SKM-1 (cell line): ENCODE data around the gene FEN1.

ENCODE experiments used
- DNase-seq: peaks from one replicate; lab custom pipeline; 2025; ENCODE audit not compliant: unreplicated experiment; lab: John Stamatoyannopoulos, UW

FEN1 gene

GRCh38 chr11:61793083-61793828 lies 545 bp downstream of the FEN1 start:
- no peak for DNase-seq

GRCh38 chr11:61793829-61794204 lies 1.1 kb downstream of the FEN1 start:
- no peak for DNase-seq

GRCh38 chr11:61794579-61794978 lies 1.9 kb downstream of the FEN1 start:
- no peak for DNase-seq

GRCh38 chr11:61795459-61795858 lies 2.7 kb downstream of the FEN1 start:
- DNase-seq: no peak

- DNase-seq: no peak
Measured at GRCh38 chr11:61795876-61796526, 3.3 kb downstream of the FEN1 start.

- peak; percentile 40 for DNase-seq
Measured at GRCh38 chr11:61797263-61797944, 4.7 kb downstream of the FEN1 start.

GRCh38 chr11:61799665-61800284 lies 7.1 kb downstream of the FEN1 start:
- DNase-seq: no peak

GRCh38 chr11:61800331-61801281 lies 7.9 kb downstream of the FEN1 start:
- DNase-seq: no peak

- no peak for DNase-seq
Measured at GRCh38 chr11:61802605-61803004, 9.9 kb downstream of the FEN1 start.

GRCh38 chr11:61803889-61804647 lies 11.4 kb downstream of the FEN1 start:
- no peak for DNase-seq

GRCh38 chr11:61805146-61805545 lies 12.4 kb downstream of the FEN1 start:
- DNase-seq: no peak

GRCh38 chr11:61806785-61807184 lies 14.1 kb downstream of the FEN1 start:
- no peak for DNase-seq

- DNase-seq: no peak
Measured at GRCh38 chr11:61810671-61811175, 18.0 kb downstream of the FEN1 start.

GRCh38 chr11:61811831-61812230 lies 19.1 kb downstream of the FEN1 start:
- no peak for DNase-seq

- no peak for DNase-seq
Measured at GRCh38 chr11:61812736-61813411, 20.2 kb downstream of the FEN1 start.

- no peak for DNase-seq
Measured at GRCh38 chr11:61814247-61814957, 21.7 kb downstream of the FEN1 start.

- peak; percentile 34 for DNase-seq
Measured at GRCh38 chr11:61814958-61815789, 22.5 kb downstream of the FEN1 start.
